ENCODE data around the gene BMERB1. TPM values are rescaled to one million over a fixed set of nuclear protein-coding genes. Genes with fewer than 3 reads are reported as not detected.

BMERB1 gene
- total RNA-seq: 15.0 and 19.3 TPM in 2 replicates

DNA sequence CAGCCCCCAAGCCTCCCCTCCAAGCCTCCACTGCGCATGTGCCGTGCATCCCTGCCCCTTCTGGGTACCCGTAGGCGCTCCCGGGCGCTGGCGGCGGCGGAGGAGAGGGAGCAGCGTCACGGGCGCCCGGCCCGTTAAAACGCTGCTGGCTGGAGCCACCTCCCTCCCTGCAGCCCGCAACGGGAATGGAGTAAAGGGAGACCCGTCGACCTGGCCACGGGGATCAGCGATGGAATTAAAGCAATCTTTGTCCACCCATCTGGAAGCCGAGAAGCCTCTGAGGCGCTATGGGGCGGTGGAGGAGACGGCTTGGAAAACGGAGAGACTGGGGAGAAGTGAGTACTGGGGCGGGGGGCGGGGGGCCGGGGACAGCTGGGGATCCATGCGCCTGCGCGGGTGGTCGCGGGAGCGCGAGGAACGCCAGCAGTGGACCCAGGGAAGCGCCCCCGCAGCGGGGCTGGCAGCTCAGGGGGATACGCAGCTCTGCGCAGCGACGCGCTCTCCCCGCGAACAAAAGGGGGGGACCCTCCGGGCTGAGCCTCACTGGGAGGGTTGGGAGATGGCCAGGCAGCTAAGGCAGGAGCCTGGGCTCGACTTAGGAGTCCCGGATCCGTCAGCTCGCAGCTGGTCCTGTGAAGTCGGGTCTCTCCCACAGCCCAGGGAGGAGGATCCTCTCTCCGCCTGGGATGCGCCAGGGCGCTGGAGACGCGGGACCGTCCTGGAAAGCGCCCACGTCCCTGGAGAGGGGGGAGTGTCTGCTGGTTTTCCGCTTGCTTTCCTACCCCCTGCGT is at the start of gene BMERB1:
Gene BMERB1, plus strand, starts transcription at position 164 of the 791 bp plus-strand sequence. Its CDS starts 66 bp downstream, at position 230.

DNA sequence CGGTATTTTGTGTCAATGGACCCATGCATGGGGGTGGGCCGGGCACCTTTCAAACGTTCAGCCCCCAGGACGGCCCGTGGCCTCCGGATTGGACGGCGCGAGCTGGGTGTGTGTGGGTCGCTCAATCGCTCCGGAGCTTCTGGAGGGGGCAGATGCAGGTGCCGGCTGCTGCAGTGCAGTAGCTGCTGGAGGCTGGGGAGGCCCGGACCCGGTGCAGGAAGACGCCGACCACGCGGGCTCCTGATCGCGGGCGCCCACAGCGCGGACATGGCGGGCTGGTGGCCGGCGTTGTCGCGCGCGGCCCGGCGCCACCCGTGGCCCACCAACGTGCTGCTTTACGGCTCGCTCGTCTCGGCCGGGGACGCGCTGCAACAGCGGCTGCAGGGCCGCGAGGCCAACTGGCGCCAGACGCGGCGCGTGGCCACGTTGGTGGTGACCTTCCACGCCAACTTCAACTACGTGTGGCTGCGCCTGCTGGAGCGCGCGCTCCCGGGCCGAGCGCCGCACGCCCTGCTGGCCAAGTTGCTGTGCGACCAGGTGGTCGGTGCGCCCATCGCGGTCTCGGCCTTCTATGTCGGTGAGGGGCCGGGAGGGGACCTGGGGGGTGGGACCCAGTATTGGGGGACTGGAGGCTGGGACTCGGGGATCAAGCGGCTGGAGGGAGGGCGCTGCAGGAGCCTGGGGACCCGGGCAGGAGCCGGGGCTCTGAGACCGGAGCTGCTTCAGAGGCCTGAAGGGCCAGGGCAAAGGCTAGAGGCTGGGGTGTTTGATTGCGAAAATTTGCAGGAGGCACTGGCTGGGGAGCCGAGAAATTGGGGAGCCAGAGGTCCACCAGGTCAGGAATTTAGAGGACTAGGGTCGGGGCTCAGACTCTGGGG is 38.5 kb upstream of the BMERB1 start, which contains the start of gene MPV17L:
Gene MPV17L, plus strand, starts transcription at position 124 of the 878 bp plus-strand sequence. Its CDS starts 144 bp downstream, at position 268.

Other genes starting within 250 kb of the BMERB1 start
- gene NPIPA5, start 56.3 kb upstream of the BMERB1 start, total RNA-seq: 2.1 and 2.7 TPM in 2 replicates
- gene MPV17L, start 38.8 kb upstream of the BMERB1 start, total RNA-seq: 0.50 and 0.59 TPM in 2 replicates
- gene MARF1, start 208.6 kb downstream of the BMERB1 start, total RNA-seq: 5.9 and 6.5 TPM in 2 replicates
- gene NDE1, start 215.7 kb downstream of the BMERB1 start, total RNA-seq: 52.5 and 61.1 TPM in 2 replicates

Measured in bronchus fibroblast of lung (primary cell).